SK-N-SH (cell line): ENCODE results near the gene ATG2A. TPM values are rescaled to one million over a fixed set of nuclear protein-coding genes. Genes with fewer than 3 reads are reported as not detected.

Source experiments
- CTCF ChIA-PET: fragments of 300-600, 350-600 bp; formaldehyde crosslinking; extraction: SDS; loops from one replicate; lab custom pipeline; 2021; lab: Yijun Ruan, JAX
- POLR2A ChIA-PET: fragments of 350-600 bp; sonication (Branson Sonifier 250); formaldehyde crosslinking; extraction: SDS; loops from one replicate; lab custom pipeline; 2020; ENCODE audit warnings: antibody characterized with exemption, inconsistent platforms; lab: Yijun Ruan, JAX
- DNase-seq: peaks from one replicate; pipeline ENCODE4 v3.0.0; 2012
- H2AFZ ChIP-seq: fragments of 200-600 bp; sonication (generic); 2 replicates; pipeline ENCODE4 v1.8.1; 2016; ENCODE audit warnings: antibody characterized with exemption, mild to moderate bottlenecking, low read depth
- H3F3A ChIP-seq: fragments of 200-600 bp; sonication (generic); replicated peaks from 2 replicates; pipeline ENCODE3; 2016; ENCODE audit warnings: antibody characterized with exemption, mild to moderate bottlenecking; ENCODE audit not compliant: insufficient read depth
- H3K27ac ChIP-seq, 2 experiments: fragments of 200-500 bp in 1 of 2; fragments of 200-600 bp in 1 of 2; sonication (Bioruptor generic) in 1 of 2; sonication (generic), shearing (Covaris generic) in 1 of 2; 2 replicates each; pipeline versions ENCODE4 v1.5.1 to v1.6.1; 2014 to 2016; ENCODE audit warnings: low read depth in 2 of 2, inconsistent platforms in 1 of 2, low read length in 1 of 2, mild to moderate bottlenecking in 1 of 2, mixed read lengths in 1 of 2
- H3K27me3 ChIP-seq: fragments of 200-600 bp; sonication (generic), shearing (Covaris generic); 2 replicates; pipeline ENCODE4 v1.6.1; 2016; ENCODE audit warnings: mixed run types; ENCODE audit not compliant: insufficient read depth
- H3K36me3 ChIP-seq, 2 experiments: fragments of 200-500 bp in 1 of 2; fragments of 200-600 bp in 1 of 2; sonication (Bioruptor generic) in 1 of 2; sonication (generic) in 1 of 2; replicated peaks in 1 of 2; 2 replicates each; pipeline versions ENCODE3 to v1.5.1; 2014 to 2016; ENCODE audit warnings: low read length in 1 of 2, mild to moderate bottlenecking in 1 of 2; ENCODE audit not compliant: insufficient read depth in 2 of 2, control insufficient read depth in 1 of 2
- H3K4me1 ChIP-seq, 2 experiments: fragments of 200-500 bp in 1 of 2; fragments of 200-600 bp in 1 of 2; sonication (Bioruptor generic) in 1 of 2; sonication (generic), shearing (Covaris generic) in 1 of 2; 2 replicates each; pipeline versions ENCODE4 v1.5.1 to v1.6.1; 2014 to 2016; ENCODE audit warnings: low read depth in 1 of 2, low read length in 1 of 2, mixed run types in 1 of 2; ENCODE audit not compliant: insufficient read depth in 2 of 2, control insufficient read depth in 1 of 2
- H3K4me2 ChIP-seq: fragments of 200-600 bp; sonication (generic), shearing (Covaris generic); 2 replicates; pipeline ENCODE4 v1.6.1; 2017; ENCODE audit warnings: mixed run types
- H3K4me3 ChIP-seq, 2 experiments: fragments of 200-500 bp in 1 of 2; fragments of 200-600 bp in 1 of 2; sonication (Bioruptor generic) in 1 of 2; sonication (generic), shearing (Covaris generic) in 1 of 2; 2 replicates each; pipeline versions ENCODE4 v1.5.1 to v1.8.1; 2014 to 2016; ENCODE audit warnings: low read depth in 2 of 2, inconsistent platforms in 1 of 2, low read length in 1 of 2, mild to moderate bottlenecking in 1 of 2, mixed read lengths in 1 of 2, moderate library complexity in 1 of 2
- H3K79me2 ChIP-seq: fragments of 200-600 bp; sonication (generic); 2 replicates; pipeline ENCODE4 v1.8.1; 2017; ENCODE audit warnings: mild to moderate bottlenecking; ENCODE audit not compliant: insufficient read depth
- H3K9ac ChIP-seq: fragments of 200-600 bp; sonication (generic); 2 replicates; pipeline ENCODE4 v1.6.1; 2017; ENCODE audit warnings: mixed run types
- H3K9me2 ChIP-seq: fragments of 200-600 bp; sonication (generic); 2 replicates; pipeline ENCODE4 v1.6.1; 2017; ENCODE audit warnings: mixed run types
- H3K9me3 ChIP-seq: fragments of 200-600 bp; sonication (generic); 2 replicates; pipeline ENCODE4 v1.6.1; 2017; ENCODE audit warnings: mixed run types, mild to moderate bottlenecking, moderate library complexity
- H4K20me1 ChIP-seq: fragments of 200-600 bp; sonication (generic); 2 replicates; pipeline ENCODE4 v1.6.1; 2017; ENCODE audit warnings: mild to moderate bottlenecking, mixed run types; ENCODE audit not compliant: insufficient read depth
- CHD2 ChIP-seq: fragments of 150-350 bp; IDR thresholded peaks from 2 replicates; pipeline ENCODE4 v1.6.1; 2018; ENCODE audit warnings: low read length; ENCODE audit not compliant: partially characterized antibody
- EP300 ChIP-seq, 2 experiments: IDR thresholded peaks; 2 replicates each; pipeline versions ENCODE4 v1.4.0 to v1.6.1; 2012; ENCODE audit warnings: borderline replicate concordance in 1 of 2, low read depth in 1 of 2, low read length in 1 of 2
- EZH2phosphoT487 ChIP-seq: fragments of 200-600 bp; sonication (generic); IDR thresholded peaks from 2 replicates; pipeline ENCODE4 v1.6.1; 2017; ENCODE audit warnings: low read depth, mixed run types, mild to moderate bottlenecking, antibody characterized with exemption, moderate library complexity, borderline replicate concordance
- FOXM1 ChIP-seq: IDR thresholded peaks from 2 replicates; pipeline ENCODE4 v1.4.0; 2012; ENCODE audit warnings: low read depth, mild to moderate bottlenecking
- GABPA ChIP-seq: IDR thresholded peaks from 2 replicates; pipeline ENCODE4 v1.4.0; 2012; ENCODE audit warnings: low read depth, mild to moderate bottlenecking
- JUND ChIP-seq: IDR thresholded peaks from 2 replicates; pipeline ENCODE4 v1.4.0; 2012
- MEF2A ChIP-seq: IDR thresholded peaks from 2 replicates; pipeline ENCODE4 v1.4.0; 2012; ENCODE audit warnings: low read depth, borderline replicate concordance
- MXI1 ChIP-seq: IDR thresholded peaks from 2 replicates; pipeline ENCODE4 v1.6.1; 2012; ENCODE audit warnings: mild to moderate bottlenecking, low read depth, low read length, improper control_type of control experiment
- POLR2AphosphoS5 ChIP-seq: IDR thresholded peaks from 2 replicates; pipeline ENCODE4 v1.6.1; 2012; ENCODE audit warnings: low read depth, low read length
- RAD21 ChIP-seq: IDR thresholded peaks from 2 replicates; pipeline ENCODE4 v1.6.1; 2012; ENCODE audit warnings: mild to moderate bottlenecking, low read length
- RCOR1 ChIP-seq: fragments of 150-350 bp; IDR thresholded peaks from 2 replicates; pipeline ENCODE4 v1.6.1; 2017; ENCODE audit warnings: antibody characterized with exemption, low read length
- TCF12 ChIP-seq: IDR thresholded peaks from 2 replicates; pipeline ENCODE4 v1.4.0; 2012
- TEAD4 ChIP-seq: IDR thresholded peaks from 2 replicates; pipeline ENCODE4 v1.4.0; 2012; ENCODE audit warnings: mild to moderate bottlenecking, borderline replicate concordance; ENCODE audit not compliant: insufficient read depth
- WGBS: methylation state at CpG from one replicate; pipeline ENCODE4 v1.1.6; 2017; ENCODE audit warnings: low lambda C conversion rate; 5-methylcytosine and 5-hydroxymethylcytosine counted together
- polyA plus RNA-seq, 3 experiments: library from polyadenylated mRNA; depleted of rRNA; stranded (reverse); fragments of >200 nt; gene quantifications; 2 replicates each; pipeline ENCODE4 v1.2.3, GENCODE V29; 2012
- TF ChIP-seq, protein P1 (sequence below): IDR thresholded peaks from 2 replicates; pipeline ENCODE4 v1.4.0; 2012; ENCODE audit warnings: low read depth, borderline replicate concordance
- TF ChIP-seq, protein P2 (sequence below): IDR thresholded peaks from 2 replicates; pipeline ENCODE4 v1.6.1; 2012; ENCODE audit warnings: mild to moderate bottlenecking, low read depth, low read length, moderate library complexity
- TF ChIP-seq, protein P3 (sequence below): fragments of 150-350 bp; IDR thresholded peaks from 2 replicates; pipeline ENCODE4 v1.6.1; 2017; ENCODE audit warnings: antibody characterized with exemption, low read length, low read depth, borderline replicate concordance
- TF ChIP-seq, protein P4 (sequence below): IDR thresholded peaks from 2 replicates; pipeline ENCODE4; 2012

Gene ATG2A
- polyA plus RNA-seq, 1 of the 3 experiments (the other 2 are of a cell fraction): 7.1 TPM

DNA sequence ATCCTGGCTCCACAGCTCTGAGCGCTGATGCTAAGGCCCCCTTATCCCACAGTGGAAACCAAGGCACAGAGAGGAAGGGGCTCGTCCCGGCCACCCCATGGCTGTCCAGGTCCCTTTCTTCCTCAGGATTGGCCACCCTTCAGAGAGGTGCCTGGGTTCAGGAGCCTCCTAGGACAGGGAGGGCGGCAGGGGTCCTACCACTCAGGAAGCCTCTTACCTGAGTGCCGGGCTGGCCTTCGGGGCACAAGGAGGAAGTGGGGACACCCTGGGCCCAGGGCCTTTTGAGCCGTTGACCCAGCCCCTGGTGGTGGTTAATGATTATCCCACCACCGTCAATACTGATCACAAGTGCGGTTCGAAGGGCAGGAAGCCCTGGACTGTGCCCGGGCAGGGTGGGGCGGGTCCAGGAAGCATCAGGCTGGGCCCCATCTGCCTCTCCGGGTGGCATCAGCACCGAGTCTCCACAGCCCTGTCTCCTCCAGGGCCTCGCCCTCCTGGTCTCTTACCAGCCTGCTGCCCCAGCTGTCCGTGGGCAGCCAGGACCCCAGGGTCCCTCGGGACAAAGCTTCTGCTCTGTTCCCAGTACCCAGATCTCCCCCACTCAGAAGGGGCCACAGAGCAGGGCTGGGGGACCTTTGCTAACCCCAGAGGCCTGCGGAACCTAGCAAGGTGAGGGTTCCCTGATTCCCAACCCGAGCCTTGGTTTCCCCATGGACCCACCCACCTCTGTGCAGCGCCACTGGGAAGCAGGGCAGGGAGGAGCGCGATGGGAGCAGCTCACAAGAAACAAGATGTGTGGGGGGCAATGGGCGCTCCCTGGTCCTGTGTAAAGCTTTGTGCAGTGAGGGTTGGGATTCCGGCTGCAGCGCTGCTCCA lies 23.6 kb downstream of the ATG2A start:
- H2AFZ ChIP-seq: no peak overlapping the region
- H3K4me2 ChIP-seq: no peak overlapping the region
- ChIA-PET POLR2A (no interaction called here), CTCF (interaction anchor here (0.6 to 26.7 kb wide), 32 partner anchors 8 to 219 kb away, joined by 3 to 530 read pairs (median 4); partner anchors contain the start of genes BATF2, CDC42BPG, EHD1 and PPP2R5B)
- no peaks in the 10 kb centered on the region for H3K9me3 ChIP-seq
- DNase-seq: no peak
- H4K20me1 ChIP-seq: no peaks in the 10 kb centered on the region
- H3K9me2 ChIP-seq: no peaks in the 10 kb centered on the region
- H3K4me3 ChIP-seq: no peak overlapping the region
- peaks cover 0 to 12% of the 10 kb centered on the region in 2 experiments for H3K36me3 ChIP-seq
- peaks cover 0 to 6% of the 10 kb centered on the region in 2 experiments; a peak in 1 of 4 replicates for H3K4me1 ChIP-seq
- no peak overlapping the region for H3K9ac ChIP-seq
- H3K27me3 ChIP-seq: no peaks in the 10 kb centered on the region
- TF ChIP-seq RCOR1 (no peak), EZH2phosphoT487 (no peak), TEAD4 (no peak)
- no peaks in the 10 kb centered on the region for H3F3A ChIP-seq
- no peak overlapping the region for H3K27ac ChIP-seq
- WGBS: 82% methylated on average over 19 of the region's 25 CpGs
- H3K79me2 ChIP-seq: no peaks in the 10 kb centered on the region

DNA sequence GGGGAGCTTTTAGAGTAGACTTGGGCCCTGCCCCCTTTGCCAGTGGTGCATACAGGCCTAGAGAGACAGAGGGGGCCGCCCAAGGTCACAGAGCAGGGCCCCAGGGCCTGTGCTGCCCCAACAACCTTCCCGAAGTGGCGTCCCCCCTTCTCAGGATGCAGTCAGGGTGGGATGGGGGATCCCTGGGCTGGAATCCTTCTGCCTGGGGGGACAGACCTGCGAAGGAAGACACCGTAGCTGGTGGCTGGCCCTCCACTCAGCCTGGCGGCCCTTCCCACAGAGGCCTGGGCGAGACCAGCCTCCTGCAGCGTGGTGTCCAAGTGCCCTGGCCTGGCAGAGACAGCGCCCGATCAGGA lies 24.2 kb downstream of the ATG2A start:
- CTCF ChIA-PET: interaction anchor here (0.9 to 26.7 kb wide), 8 partner anchors 16 to 121 kb away, joined by 3 to 530 read pairs (median 5); partner anchors contain the start of genes ARL2, CDC42BPG and PPP2R5B
- TF ChIP-seq JUND (no peak), RCOR1 (no peak), FOXM1 (no peak), GABPA (no peak), CHD2 (no peak), MXI1 (no peak), POLR2AphosphoS5 (no peak), MEF2A (no peak), EP300 (IDR thresholded peaks at IDR 0.05; ENCODE audit: borderline replicate concordance in 1 of 2, low read depth in 1 of 2, low read length in 1 of 2) (no peak), TCF12 (no peak), EZH2phosphoT487 (no peak), RAD21 (no peak)
- TF ChIP-seq, protein P1, sequence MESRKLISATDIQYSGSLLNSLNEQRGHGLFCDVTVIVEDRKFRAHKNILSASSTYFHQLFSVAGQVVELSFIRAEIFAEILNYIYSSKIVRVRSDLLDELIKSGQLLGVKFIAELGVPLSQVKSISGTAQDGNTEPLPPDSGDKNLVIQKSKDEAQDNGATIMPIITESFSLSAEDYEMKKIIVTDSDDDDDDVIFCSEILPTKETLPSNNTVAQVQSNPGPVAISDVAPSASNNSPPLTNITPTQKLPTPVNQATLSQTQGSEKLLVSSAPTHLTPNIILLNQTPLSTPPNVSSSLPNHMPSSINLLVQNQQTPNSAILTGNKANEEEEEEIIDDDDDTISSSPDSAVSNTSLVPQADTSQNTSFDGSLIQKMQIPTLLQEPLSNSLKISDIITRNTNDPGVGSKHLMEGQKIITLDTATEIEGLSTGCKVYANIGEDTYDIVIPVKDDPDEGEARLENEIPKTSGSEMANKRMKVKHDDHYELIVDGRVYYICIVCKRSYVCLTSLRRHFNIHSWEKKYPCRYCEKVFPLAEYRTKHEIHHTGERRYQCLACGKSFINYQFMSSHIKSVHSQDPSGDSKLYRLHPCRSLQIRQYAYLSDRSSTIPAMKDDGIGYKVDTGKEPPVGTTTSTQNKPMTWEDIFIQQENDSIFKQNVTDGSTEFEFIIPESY: no peak
- TF ChIP-seq, protein P2, sequence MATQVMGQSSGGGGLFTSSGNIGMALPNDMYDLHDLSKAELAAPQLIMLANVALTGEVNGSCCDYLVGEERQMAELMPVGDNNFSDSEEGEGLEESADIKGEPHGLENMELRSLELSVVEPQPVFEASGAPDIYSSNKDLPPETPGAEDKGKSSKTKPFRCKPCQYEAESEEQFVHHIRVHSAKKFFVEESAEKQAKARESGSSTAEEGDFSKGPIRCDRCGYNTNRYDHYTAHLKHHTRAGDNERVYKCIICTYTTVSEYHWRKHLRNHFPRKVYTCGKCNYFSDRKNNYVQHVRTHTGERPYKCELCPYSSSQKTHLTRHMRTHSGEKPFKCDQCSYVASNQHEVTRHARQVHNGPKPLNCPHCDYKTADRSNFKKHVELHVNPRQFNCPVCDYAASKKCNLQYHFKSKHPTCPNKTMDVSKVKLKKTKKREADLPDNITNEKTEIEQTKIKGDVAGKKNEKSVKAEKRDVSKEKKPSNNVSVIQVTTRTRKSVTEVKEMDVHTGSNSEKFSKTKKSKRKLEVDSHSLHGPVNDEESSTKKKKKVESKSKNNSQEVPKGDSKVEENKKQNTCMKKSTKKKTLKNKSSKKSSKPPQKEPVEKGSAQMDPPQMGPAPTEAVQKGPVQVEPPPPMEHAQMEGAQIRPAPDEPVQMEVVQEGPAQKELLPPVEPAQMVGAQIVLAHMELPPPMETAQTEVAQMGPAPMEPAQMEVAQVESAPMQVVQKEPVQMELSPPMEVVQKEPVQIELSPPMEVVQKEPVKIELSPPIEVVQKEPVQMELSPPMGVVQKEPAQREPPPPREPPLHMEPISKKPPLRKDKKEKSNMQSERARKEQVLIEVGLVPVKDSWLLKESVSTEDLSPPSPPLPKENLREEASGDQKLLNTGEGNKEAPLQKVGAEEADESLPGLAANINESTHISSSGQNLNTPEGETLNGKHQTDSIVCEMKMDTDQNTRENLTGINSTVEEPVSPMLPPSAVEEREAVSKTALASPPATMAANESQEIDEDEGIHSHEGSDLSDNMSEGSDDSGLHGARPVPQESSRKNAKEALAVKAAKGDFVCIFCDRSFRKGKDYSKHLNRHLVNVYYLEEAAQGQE: no peak
- TF ChIP-seq, protein P3, sequence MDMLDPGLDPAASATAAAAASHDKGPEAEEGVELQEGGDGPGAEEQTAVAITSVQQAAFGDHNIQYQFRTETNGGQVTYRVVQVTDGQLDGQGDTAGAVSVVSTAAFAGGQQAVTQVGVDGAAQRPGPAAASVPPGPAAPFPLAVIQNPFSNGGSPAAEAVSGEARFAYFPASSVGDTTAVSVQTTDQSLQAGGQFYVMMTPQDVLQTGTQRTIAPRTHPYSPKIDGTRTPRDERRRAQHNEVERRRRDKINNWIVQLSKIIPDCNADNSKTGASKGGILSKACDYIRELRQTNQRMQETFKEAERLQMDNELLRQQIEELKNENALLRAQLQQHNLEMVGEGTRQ: no peak
- TF ChIP-seq, protein P4, sequence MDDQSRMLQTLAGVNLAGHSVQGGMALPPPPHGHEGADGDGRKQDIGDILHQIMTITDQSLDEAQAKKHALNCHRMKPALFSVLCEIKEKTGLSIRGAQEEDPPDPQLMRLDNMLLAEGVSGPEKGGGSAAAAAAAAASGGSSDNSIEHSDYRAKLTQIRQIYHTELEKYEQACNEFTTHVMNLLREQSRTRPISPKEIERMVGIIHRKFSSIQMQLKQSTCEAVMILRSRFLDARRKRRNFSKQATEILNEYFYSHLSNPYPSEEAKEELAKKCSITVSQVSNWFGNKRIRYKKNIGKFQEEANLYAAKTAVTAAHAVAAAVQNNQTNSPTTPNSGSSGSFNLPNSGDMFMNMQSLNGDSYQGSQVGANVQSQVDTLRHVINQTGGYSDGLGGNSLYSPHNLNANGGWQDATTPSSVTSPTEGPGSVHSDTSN: no peak

More for the DNA sequence above, 24.2 kb downstream of the ATG2A start:
- Histone ChIP-seq H3F3A (no peaks in the 10 kb centered on the region), H3K4me3 (no peak overlapping the region), H3K9ac (no peak overlapping the region), H3K4me1 (peaks cover 0 to 11% of the 10 kb centered on the region in 2 experiments; a peak in 1 of 4 replicates), H3K79me2 (no peaks in the 10 kb centered on the region), H2AFZ (no peak overlapping the region), H3K27me3 (no peaks in the 10 kb centered on the region), H3K9me3 (no peaks in the 10 kb centered on the region), H3K9me2 (no peaks in the 10 kb centered on the region), H3K27ac (no peak overlapping the region), H3K4me2 (no peak overlapping the region), H4K20me1 (no peaks in the 10 kb centered on the region), H3K36me3 (peaks cover 0 to 6% of the 10 kb centered on the region in 2 experiments)
- POLR2A ChIA-PET: interaction anchor here (0.6 to 0.7 kb wide), 2 partner anchors 10 to 28 kb away, joined by 3 to 4 read pairs; no protein-coding TSS in a partner anchor
- no peak for DNase-seq
- WGBS: 47% methylated on average over 2 of the region's 10 CpGs
